Measurements from ENCODE around the gene IFT81. TPM values are rescaled to one million over a fixed set of nuclear protein-coding genes. Genes with fewer than 3 reads are reported as not detected.

IFT81 gene
- polyA plus RNA-seq, 3 donors: 0.39 to 0.97 (median 0.47) TPM

DNA sequence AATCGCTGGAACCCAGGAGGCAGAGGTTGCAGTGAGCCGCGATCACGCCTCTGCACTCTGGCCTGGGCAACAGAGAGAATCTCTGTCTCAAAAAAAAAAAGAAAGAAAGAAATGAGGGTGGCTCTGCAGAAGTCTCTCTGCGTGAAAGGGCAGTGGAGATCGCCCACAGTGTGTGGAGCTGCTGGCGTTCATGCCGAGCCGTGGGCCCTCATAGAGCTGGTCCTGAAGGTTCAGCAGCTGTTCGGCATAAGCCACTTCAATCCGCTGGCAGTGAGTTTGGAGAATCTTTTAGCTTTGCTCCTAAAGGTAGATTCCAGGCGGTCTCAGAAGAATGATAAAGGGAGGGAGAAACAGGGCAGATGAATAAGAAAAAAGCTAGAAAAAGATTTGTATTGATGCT lies 120.2 kb downstream of the IFT81 start:
- Histone ChIP-seq H3K36me3 (replicated peaks in 1 of 2; ENCODE audit: control insufficient read depth in 1 of 2, insufficient read depth in 2 of 2, low read length in 2 of 2) (no peaks in the 10 kb centered on the region), H3K79me2 (ENCODE audit: insufficient read depth, low read length) (no peaks in the 10 kb centered on the region), H3K27ac (ENCODE audit: low read depth in 1 of 2, low read length in 2 of 2) (no peak overlapping the region), H3K27me3 (ENCODE audit: control insufficient read depth in 2 of 2, insufficient read depth in 2 of 2, low read length in 2 of 2) (no peaks in the 10 kb centered on the region), H3K4me2 (replicated peaks; ENCODE audit: extremely low read depth, low read length, poor library complexity, severe bottlenecking) (no peak overlapping the region), H2AFZ (ENCODE audit: insufficient read depth, low read depth, low read length, poor library complexity, severe bottlenecking) (no peak overlapping the region), H3K4me3 (replicated peaks in 1 of 3; ENCODE audit: low read depth in 2 of 3, low read length in 3 of 3) (no peak overlapping the region), H3K9ac (ENCODE audit: insufficient read depth, low read length, poor library complexity, severe bottlenecking) (no peak overlapping the region), H3K4me1 (ENCODE audit: control insufficient read depth in 1 of 2, insufficient read depth in 2 of 2, low read length in 2 of 2) (peaks cover 9 to 13% of the 10 kb centered on the region in 2 donors), H3K9me3 (replicated peaks in 1 of 2; ENCODE audit: control insufficient read depth in 1 of 2, insufficient read depth in 1 of 2, low read length in 2 of 2) (no peaks in the 10 kb centered on the region), H4K20me1 (ENCODE audit: insufficient read depth, low read length) (no peaks in the 10 kb centered on the region)
- H3K9me3 Mint-ChIP-seq: peaks cover 0 to 2% (median 0%) of the 10 kb centered on the region in 7 donors
- peaks cover 0 to 1% (median 0%) of the 10 kb centered on the region in 3 donors for H3K27me3 Mint-ChIP-seq (ENCODE audit: low read depth in 3 of 3)
- H3K27ac Mint-ChIP-seq: no peak overlapping the region
- TF ChIP-seq, protein P1, sequence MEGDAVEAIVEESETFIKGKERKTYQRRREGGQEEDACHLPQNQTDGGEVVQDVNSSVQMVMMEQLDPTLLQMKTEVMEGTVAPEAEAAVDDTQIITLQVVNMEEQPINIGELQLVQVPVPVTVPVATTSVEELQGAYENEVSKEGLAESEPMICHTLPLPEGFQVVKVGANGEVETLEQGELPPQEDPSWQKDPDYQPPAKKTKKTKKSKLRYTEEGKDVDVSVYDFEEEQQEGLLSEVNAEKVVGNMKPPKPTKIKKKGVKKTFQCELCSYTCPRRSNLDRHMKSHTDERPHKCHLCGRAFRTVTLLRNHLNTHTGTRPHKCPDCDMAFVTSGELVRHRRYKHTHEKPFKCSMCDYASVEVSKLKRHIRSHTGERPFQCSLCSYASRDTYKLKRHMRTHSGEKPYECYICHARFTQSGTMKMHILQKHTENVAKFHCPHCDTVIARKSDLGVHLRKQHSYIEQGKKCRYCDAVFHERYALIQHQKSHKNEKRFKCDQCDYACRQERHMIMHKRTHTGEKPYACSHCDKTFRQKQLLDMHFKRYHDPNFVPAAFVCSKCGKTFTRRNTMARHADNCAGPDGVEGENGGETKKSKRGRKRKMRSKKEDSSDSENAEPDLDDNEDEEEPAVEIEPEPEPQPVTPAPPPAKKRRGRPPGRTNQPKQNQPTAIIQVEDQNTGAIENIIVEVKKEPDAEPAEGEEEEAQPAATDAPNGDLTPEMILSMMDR (IDR thresholded peaks at IDR 0.05): no peak
- H3K4me3 Mint-ChIP-seq: no peak overlapping the region
- no peak for DNase-seq
- H3K4me1 Mint-ChIP-seq: peaks cover 20% of the 10 kb centered on the region
- intact Hi-C loops (cut with micrococcal nuclease): loop anchor here (10.0 kb wide), 1 partner anchor 140 kb away; no protein-coding TSS in a partner anchor
- WGBS (ENCODE audit: insufficient coverage): 98% methylated on average over 12 of the region's 12 CpGs
- no peaks in the 10 kb centered on the region for H3K36me3 Mint-ChIP-seq

DNA sequence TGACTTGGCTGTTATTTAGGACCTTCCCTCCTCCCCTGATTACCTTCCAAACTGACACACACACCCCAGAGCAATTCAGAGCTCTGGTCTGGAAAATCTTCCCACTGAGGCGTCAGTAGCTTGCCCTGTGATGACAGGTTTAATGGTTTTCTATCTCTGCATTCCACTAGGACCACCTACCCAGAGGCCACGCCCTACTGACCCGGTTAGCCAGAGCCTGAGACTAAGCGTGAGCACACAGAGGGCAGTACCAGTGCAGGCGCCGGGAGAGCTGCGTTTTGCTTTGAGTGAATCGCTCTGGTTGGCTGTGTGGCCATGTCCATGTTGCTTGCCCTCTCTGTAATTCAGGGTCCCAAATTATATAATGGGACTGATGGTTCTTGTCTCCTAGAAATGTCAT lies 120.7 kb downstream of the IFT81 start:
- Histone ChIP-seq H3K9me3 (replicated peaks in 1 of 2; ENCODE audit: control insufficient read depth in 1 of 2, insufficient read depth in 1 of 2, low read length in 2 of 2) (no peaks in the 10 kb centered on the region), H3K4me1 (ENCODE audit: control insufficient read depth in 1 of 2, insufficient read depth in 2 of 2, low read length in 2 of 2) (peaks cover 13 to 17% of the 10 kb centered on the region in 2 donors), H3K27me3 (ENCODE audit: control insufficient read depth in 2 of 2, insufficient read depth in 2 of 2, low read length in 2 of 2) (no peaks in the 10 kb centered on the region), H3K4me2 (replicated peaks; ENCODE audit: extremely low read depth, low read length, poor library complexity, severe bottlenecking) (no peak overlapping the region), H3K79me2 (ENCODE audit: insufficient read depth, low read length) (no peaks in the 10 kb centered on the region), H3K9ac (ENCODE audit: insufficient read depth, low read length, poor library complexity, severe bottlenecking) (no peak overlapping the region), H3K4me3 (replicated peaks in 1 of 3; ENCODE audit: low read depth in 2 of 3, low read length in 3 of 3) (no peak overlapping the region), H4K20me1 (ENCODE audit: insufficient read depth, low read length) (no peaks in the 10 kb centered on the region), H2AFZ (ENCODE audit: insufficient read depth, low read depth, low read length, poor library complexity, severe bottlenecking) (no peak overlapping the region), H3K36me3 (replicated peaks in 1 of 2; ENCODE audit: control insufficient read depth in 1 of 2, insufficient read depth in 2 of 2, low read length in 2 of 2) (no peaks in the 10 kb centered on the region), H3K27ac (ENCODE audit: low read depth in 1 of 2, low read length in 2 of 2) (no peak overlapping the region)
- H3K27me3 Mint-ChIP-seq (ENCODE audit: low read depth in 3 of 3): peaks cover 0 to 2% (median 0%) of the 10 kb centered on the region in 3 donors
- intact Hi-C loops (cut with micrococcal nuclease): loop anchor here (10.0 kb wide), 1 partner anchor 140 kb away; no protein-coding TSS in a partner anchor
- H3K27ac Mint-ChIP-seq: no peak overlapping the region
- TF ChIP-seq, protein P1 (IDR thresholded peaks at IDR 0.05): no peak
- no peak for DNase-seq
- H3K36me3 Mint-ChIP-seq: no peaks in the 10 kb centered on the region
- WGBS (ENCODE audit: insufficient coverage): 97% methylated on average over 5 of the region's 8 CpGs
- H3K9me3 Mint-ChIP-seq: peaks cover 0 to 2% (median 0%) of the 10 kb centered on the region in 7 donors
- no peak overlapping the region for H3K4me3 Mint-ChIP-seq
- peaks cover 25% of the 10 kb centered on the region for H3K4me1 Mint-ChIP-seq

Measured in CD14-positive monocyte (primary cell).